ENCODE data around the gene CXCR5.
"Not testable (repeated sequence)": the region's sequence is repeated elsewhere in the genome, so short reads cannot be mapped to it uniquely, and the experiment has no call there.

CXCR5 gene

GRCh38 chr11:118883368-118884071 lies at the start of gene CXCR5:
CXCR5 (plus strand) TSS chr11:118883892; CDS start chr11:118883942, 50 bp downstream.
- Histone ChIP-seq H3K27ac (ENCODE audit: low read depth, low read length) (no peak within 1 kb of the TSS), H3K9ac (ENCODE audit: low read length) (no peak within 1 kb of the TSS), H3K27me3 (ENCODE audit: control insufficient read depth, insufficient read depth, low read length) (peaks cover 5% of the 10 kb centered on the region; the same call in 1 of the 2 replicates), H3K4me3 (ENCODE audit: low read depth, low read length) (no peak within 1 kb of the TSS), H3K4me1 (ENCODE audit: control insufficient read depth, insufficient read depth, low read length) (peaks cover 33% of the 10 kb centered on the region), H3K9me3 (ENCODE audit: control insufficient read depth, insufficient read depth, low read depth, low read length) (no peaks in the 10 kb centered on the region), H3K36me3 (ENCODE audit: control insufficient read depth, insufficient read depth, low read length) (no peaks in the 10 kb centered on the region)

GRCh38 chr11:118834427-118835028 lies 49.2 kb upstream of the CXCR5 start:
- no peaks in the 10 kb centered on the region for H3K9me3 ChIP-seq (ENCODE audit: control insufficient read depth, insufficient read depth, low read depth, low read length)
- no peak overlapping the region for H3K4me3 ChIP-seq (ENCODE audit: low read depth, low read length)
- H3K27ac ChIP-seq (ENCODE audit: low read depth, low read length), result no peak overlapping the region
- H3K36me3 ChIP-seq (ENCODE audit: control insufficient read depth, insufficient read depth, low read length), result no peaks in the 10 kb centered on the region
- no peaks in the 10 kb centered on the region for H3K27me3 ChIP-seq (ENCODE audit: control insufficient read depth, insufficient read depth, low read length)
- H3K9ac ChIP-seq (ENCODE audit: low read length), result no peak overlapping the region
- no peaks in the 10 kb centered on the region for H3K4me1 ChIP-seq (ENCODE audit: control insufficient read depth, insufficient read depth, low read length)

- Histone ChIP-seq H3K36me3 (ENCODE audit: control insufficient read depth, insufficient read depth, low read length) (no peaks in the 10 kb centered on the region), H3K27ac (ENCODE audit: low read depth, low read length) (no peak overlapping the region), H3K9ac (ENCODE audit: low read length) (no peak overlapping the region), H3K27me3 (ENCODE audit: control insufficient read depth, insufficient read depth, low read length) (no peaks in the 10 kb centered on the region), H3K4me1 (ENCODE audit: control insufficient read depth, insufficient read depth, low read length) (no peaks in the 10 kb centered on the region), H3K9me3 (ENCODE audit: control insufficient read depth, insufficient read depth, low read depth, low read length) (no peaks in the 10 kb centered on the region), H3K4me3 (ENCODE audit: low read depth, low read length) (no peak overlapping the region)
Observed at GRCh38 chr11:118837868-118838267, 45.8 kb upstream of the CXCR5 start.

GRCh38 chr11:118838905-118839553 lies 44.7 kb upstream of the CXCR5 start:
- H3K4me1 ChIP-seq (ENCODE audit: control insufficient read depth, insufficient read depth, low read length), result no peaks in the 10 kb centered on the region
- no peak overlapping the region for H3K4me3 ChIP-seq (ENCODE audit: low read depth, low read length)
- no peaks in the 10 kb centered on the region for H3K9me3 ChIP-seq (ENCODE audit: control insufficient read depth, insufficient read depth, low read depth, low read length)

GRCh38 chr11:118841469-118842242 lies 42.0 kb upstream of the CXCR5 start:
- H3K27ac ChIP-seq (ENCODE audit: low read depth, low read length), result no peak overlapping the region
- no peaks in the 10 kb centered on the region for H3K9me3 ChIP-seq (ENCODE audit: control insufficient read depth, insufficient read depth, low read depth, low read length)
- peaks cover 6% of the 10 kb centered on the region; the same call in 1 of the 2 replicates for H3K4me1 ChIP-seq (ENCODE audit: control insufficient read depth, insufficient read depth, low read length)
- H3K9ac ChIP-seq (ENCODE audit: low read length), result no peak overlapping the region
- no peaks in the 10 kb centered on the region for H3K27me3 ChIP-seq (ENCODE audit: control insufficient read depth, insufficient read depth, low read length)
- H3K36me3 ChIP-seq (ENCODE audit: control insufficient read depth, insufficient read depth, low read length), result no peaks in the 10 kb centered on the region
- no peak overlapping the region for H3K4me3 ChIP-seq (ENCODE audit: low read depth, low read length)

More at GRCh38 chr11:118838905-118839553, 44.7 kb upstream of the CXCR5 start:
- Histone ChIP-seq H3K9ac (ENCODE audit: low read length) (no peak overlapping the region), H3K27me3 (ENCODE audit: control insufficient read depth, insufficient read depth, low read length) (no peaks in the 10 kb centered on the region), H3K27ac (ENCODE audit: low read depth, low read length) (no peak overlapping the region), H3K36me3 (ENCODE audit: control insufficient read depth, insufficient read depth, low read length) (no peaks in the 10 kb centered on the region)

GRCh38 chr11:118842369-118842768 lies 41.3 kb upstream of the CXCR5 start:
- no peak overlapping the region for H3K27ac ChIP-seq (ENCODE audit: low read depth, low read length)
- H3K9ac ChIP-seq (ENCODE audit: low read length), result no peak overlapping the region
- H3K36me3 ChIP-seq (ENCODE audit: control insufficient read depth, insufficient read depth, low read length), result no peaks in the 10 kb centered on the region
- no peaks in the 10 kb centered on the region for H3K27me3 ChIP-seq (ENCODE audit: control insufficient read depth, insufficient read depth, low read length)
- H3K9me3 ChIP-seq (ENCODE audit: control insufficient read depth, insufficient read depth, low read depth, low read length), result no peaks in the 10 kb centered on the region
- no peak overlapping the region for H3K4me3 ChIP-seq (ENCODE audit: low read depth, low read length)
- H3K4me1 ChIP-seq (ENCODE audit: control insufficient read depth, insufficient read depth, low read length), result peaks cover 8% of the 10 kb centered on the region; the same call in 1 of the 2 replicates

- H3K36me3 ChIP-seq (ENCODE audit: control insufficient read depth, insufficient read depth, low read length); H3K27ac ChIP-seq (ENCODE audit: low read depth, low read length); H3K9me3 ChIP-seq (ENCODE audit: control insufficient read depth, insufficient read depth, low read depth, low read length); H3K27me3 ChIP-seq (ENCODE audit: control insufficient read depth, insufficient read depth, low read length); H3K9ac ChIP-seq (ENCODE audit: low read length); H3K4me3 ChIP-seq (ENCODE audit: low read depth, low read length); H3K4me1 ChIP-seq (ENCODE audit: control insufficient read depth, insufficient read depth, low read length): not testable (repeated sequence)
Observed at GRCh38 chr11:118842843-118843242, 40.8 kb upstream of the CXCR5 start.

- H3K4me3 ChIP-seq (ENCODE audit: low read depth, low read length), result no peak overlapping the region
- no peaks in the 10 kb centered on the region for H3K9me3 ChIP-seq (ENCODE audit: control insufficient read depth, insufficient read depth, low read depth, low read length)
- H3K27ac ChIP-seq (ENCODE audit: low read depth, low read length), result no peak overlapping the region
- H3K36me3 ChIP-seq (ENCODE audit: control insufficient read depth, insufficient read depth, low read length), result no peaks in the 10 kb centered on the region
- H3K27me3 ChIP-seq (ENCODE audit: control insufficient read depth, insufficient read depth, low read length), result no peaks in the 10 kb centered on the region
- peaks cover 8% of the 10 kb centered on the region; the same call in 1 of the 2 replicates for H3K4me1 ChIP-seq (ENCODE audit: control insufficient read depth, insufficient read depth, low read length)
- no peak overlapping the region for H3K9ac ChIP-seq (ENCODE audit: low read length)
Observed at GRCh38 chr11:118843565-118843964, 40.1 kb upstream of the CXCR5 start.

- Histone ChIP-seq H3K4me3 (ENCODE audit: low read depth, low read length) (no peak overlapping the region), H3K9ac (ENCODE audit: low read length) (no peak overlapping the region), H3K27me3 (ENCODE audit: control insufficient read depth, insufficient read depth, low read length) (no peaks in the 10 kb centered on the region), H3K27ac (ENCODE audit: low read depth, low read length) (no peak overlapping the region), H3K4me1 (ENCODE audit: control insufficient read depth, insufficient read depth, low read length) (peaks cover 8% of the 10 kb centered on the region; the same call in 1 of the 2 replicates), H3K9me3 (ENCODE audit: control insufficient read depth, insufficient read depth, low read depth, low read length) (no peaks in the 10 kb centered on the region), H3K36me3 (ENCODE audit: control insufficient read depth, insufficient read depth, low read length) (no peaks in the 10 kb centered on the region)
Observed at GRCh38 chr11:118845369-118845768, 38.3 kb upstream of the CXCR5 start.

- no peaks in the 10 kb centered on the region for H3K27me3 ChIP-seq (ENCODE audit: control insufficient read depth, insufficient read depth, low read length)
- no peaks in the 10 kb centered on the region for H3K9me3 ChIP-seq (ENCODE audit: control insufficient read depth, insufficient read depth, low read depth, low read length)
- H3K36me3 ChIP-seq (ENCODE audit: control insufficient read depth, insufficient read depth, low read length), result no peaks in the 10 kb centered on the region
Observed at GRCh38 chr11:118846181-118846935, 37.3 kb upstream of the CXCR5 start.

More at GRCh38 chr11:118846181-118846935, 37.3 kb upstream of the CXCR5 start:
- no peak overlapping the region for H3K9ac ChIP-seq (ENCODE audit: low read length)
- H3K4me1 ChIP-seq (ENCODE audit: control insufficient read depth, insufficient read depth, low read length), result peaks cover 8% of the 10 kb centered on the region; the same call in 1 of the 2 replicates
- H3K4me3 ChIP-seq (ENCODE audit: low read depth, low read length), result no peak overlapping the region
- H3K27ac ChIP-seq (ENCODE audit: low read depth, low read length), result no peak overlapping the region
